GM18909 (cell line): Measurements from ENCODE around the gene ANO2.
"Not testable (repeated sequence)": the region's sequence is repeated elsewhere in the genome, so short reads cannot be mapped to it uniquely, and the experiment has no call there.

Source experiments
- ATAC-seq: cut with Tn5 transposase; IDR thresholded peaks from one replicate; pipeline ENCODE4 v1.9.1; 2021; ENCODE audit warnings: mild to moderate bottlenecking; ENCODE audit not compliant: unreplicated experiment, poor library complexity

The ANO2 gene

GRCh38 chr12:5900076-5900475 is 45.0 kb downstream of the ANO2 start:
- no peak for ATAC-seq

GRCh38 chr12:5899675-5900074 is 45.4 kb downstream of the ANO2 start:
- ATAC-seq: no peak

- no peak for ATAC-seq
Observed at GRCh38 chr12:5898874-5899273, 46.2 kb downstream of the ANO2 start.

- no peak for ATAC-seq
Observed at GRCh38 chr12:5889381-5890047, 55.5 kb downstream of the ANO2 start.

GRCh38 chr12:5888816-5889315 is 56.2 kb downstream of the ANO2 start:
- no peak for ATAC-seq

GRCh38 chr12:5887819-5888218 is 57.2 kb downstream of the ANO2 start:
- ATAC-seq: not testable (repeated sequence)

- ATAC-seq: no peak
Observed at GRCh38 chr12:5884866-5885265, 60.2 kb downstream of the ANO2 start.

GRCh38 chr12:5884285-5884684 is 60.8 kb downstream of the ANO2 start:
- no peak for ATAC-seq

- ATAC-seq: no peak
Observed at GRCh38 chr12:5882511-5883190, 62.4 kb downstream of the ANO2 start.

- ATAC-seq: no peak
Observed at GRCh38 chr12:5881666-5882065, 63.4 kb downstream of the ANO2 start.

- ATAC-seq: no peak
Observed at GRCh38 chr12:5881101-5881606, 63.9 kb downstream of the ANO2 start.

- ATAC-seq: no peak
Observed at GRCh38 chr12:5875851-5876250, 69.2 kb downstream of the ANO2 start.

GRCh38 chr12:5874514-5874913 is 70.5 kb downstream of the ANO2 start:
- ATAC-seq: no peak

- no peak for ATAC-seq
Observed at GRCh38 chr12:5873281-5873919, 71.7 kb downstream of the ANO2 start.

GRCh38 chr12:5872745-5873144 is 72.3 kb downstream of the ANO2 start:
- no peak for ATAC-seq

GRCh38 chr12:5871741-5872140 is 73.3 kb downstream of the ANO2 start:
- no peak for ATAC-seq

GRCh38 chr12:5870183-5870582 is 74.9 kb downstream of the ANO2 start:
- ATAC-seq: no peak

- ATAC-seq: no peak
Observed at GRCh38 chr12:5868625-5869295, 76.3 kb downstream of the ANO2 start.

- no peak for ATAC-seq
Observed at GRCh38 chr12:5865397-5865796, 79.7 kb downstream of the ANO2 start.

- ATAC-seq: no peak
Observed at GRCh38 chr12:5864972-5865371, 80.1 kb downstream of the ANO2 start.

GRCh38 chr12:5864301-5864700 is 80.8 kb downstream of the ANO2 start:
- ATAC-seq: no peak
